HUES64 (cell line): Measurements from ENCODE around the gene COPRS.
"Not testable (repeated sequence)": the region's sequence is repeated elsewhere in the genome, so short reads cannot be mapped to it uniquely, and the experiment has no call there.

ENCODE experiments used
- H3K27ac ChIP-seq: 2 replicates; pipeline ENCODE4 v1.7.0; 2013; ENCODE audit warnings: low read depth, low read length, inconsistent platforms
- H3K27me3 ChIP-seq: 2 replicates; pipeline ENCODE4 v1.6.1; 2013; ENCODE audit warnings: mild to moderate bottlenecking, low read length; ENCODE audit not compliant: insufficient read depth
- H3K36me3 ChIP-seq: 2 replicates; pipeline ENCODE4 v1.6.1; 2013; ENCODE audit warnings: mild to moderate bottlenecking, low read length; ENCODE audit not compliant: insufficient read depth
- H3K4me1 ChIP-seq: 2 replicates; pipeline ENCODE4 v1.6.1; 2013; ENCODE audit warnings: mild to moderate bottlenecking, low read length, moderate library complexity; ENCODE audit not compliant: insufficient read depth
- H3K4me3 ChIP-seq: 2 replicates; pipeline ENCODE4 v1.5.1; 2013; ENCODE audit warnings: mild to moderate bottlenecking, low read length, moderate library complexity
- H3K9ac ChIP-seq: 2 replicates; pipeline ENCODE4 v1.6.1; 2013; ENCODE audit warnings: mild to moderate bottlenecking, low read depth, low read length
- H3K9me3 ChIP-seq: 2 replicates; pipeline ENCODE4 v1.6.1; 2013; ENCODE audit warnings: low read depth, low read length; ENCODE audit not compliant: insufficient read depth
- WGBS: fragments of 150-250, 120-280 bp; methylation state at CpG from one replicate; pipeline ENCODE4 v1.1.7; 2013; ENCODE audit warnings: missing lambda C conversion rate; 5-methylcytosine and 5-hydroxymethylcytosine counted together

COPRS gene

DNA sequence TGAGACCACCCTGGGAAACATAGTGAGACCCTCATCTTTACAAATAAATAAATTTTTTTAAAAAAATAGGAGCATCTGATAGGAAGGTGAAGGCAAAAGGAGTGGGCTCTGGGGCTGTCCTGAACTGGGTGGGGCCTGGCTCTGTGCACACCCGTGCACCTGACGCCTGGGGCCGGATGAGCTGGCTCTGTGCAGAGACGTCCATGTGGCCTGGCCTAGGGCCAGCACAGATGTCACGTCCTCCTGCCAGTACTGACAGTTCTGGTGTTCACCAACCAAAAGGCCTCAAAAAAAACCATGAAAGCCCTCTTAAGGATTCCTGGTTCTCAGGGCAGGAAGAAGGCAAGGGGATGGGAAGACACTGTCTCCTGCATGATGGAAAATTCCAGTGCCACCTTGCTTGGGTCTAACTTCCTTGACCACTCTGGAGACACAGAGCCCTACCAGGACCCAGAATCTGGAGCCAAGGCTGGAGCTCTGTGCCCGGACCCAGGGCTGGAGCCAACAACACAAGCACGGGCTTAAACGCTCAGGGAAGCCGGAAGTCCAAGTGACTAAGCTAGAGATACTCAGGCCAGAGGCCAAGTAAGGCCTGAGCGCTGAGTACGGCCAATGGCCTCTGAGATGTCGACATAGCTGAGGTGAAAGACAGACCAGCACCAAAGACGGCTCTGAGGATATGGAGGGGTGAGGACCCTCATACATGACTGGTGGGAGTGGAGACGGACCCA lies 32.9 kb downstream of the COPRS start:
- WGBS = 91% methylated on average over 14 of the region's 14 CpGs
- H3K4me1 ChIP-seq = no peaks in the 10 kb centered on the region
- no peaks in the 10 kb centered on the region for H3K36me3 ChIP-seq
- no peak overlapping the region for H3K27ac ChIP-seq
- H3K9ac ChIP-seq = no peak overlapping the region
- H3K27me3 ChIP-seq = no peaks in the 10 kb centered on the region
- H3K9me3 ChIP-seq = no peaks in the 10 kb centered on the region
- no peak overlapping the region for H3K4me3 ChIP-seq

DNA sequence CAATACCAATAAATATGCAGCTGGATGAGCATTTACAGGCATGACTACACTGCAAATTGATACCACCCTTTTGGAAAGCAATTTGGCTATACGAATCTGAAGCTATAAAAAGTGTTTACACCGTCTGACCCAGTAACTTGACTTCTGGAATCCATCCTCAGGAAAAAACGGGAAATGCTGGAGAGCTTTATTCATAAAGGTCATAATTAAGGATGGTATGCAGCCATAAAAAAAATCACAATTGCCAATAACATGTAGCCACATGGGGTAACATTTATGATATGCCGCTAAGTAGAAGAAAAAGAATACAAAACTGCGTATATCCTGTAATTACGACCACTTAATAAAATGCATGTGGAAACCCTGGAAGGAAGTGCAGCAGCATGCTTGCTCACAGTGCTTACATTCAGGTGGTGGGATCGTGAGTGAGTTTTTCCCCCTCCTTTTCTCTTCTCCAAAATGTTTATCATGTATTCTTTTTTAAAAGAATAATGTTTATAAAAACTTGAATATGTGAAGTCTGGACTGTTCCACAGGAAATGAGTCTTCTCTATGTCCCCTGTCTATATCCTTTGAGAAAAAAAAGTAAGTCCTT lies 34.2 kb downstream of the COPRS start:
- no peak overlapping the region for H3K4me3 ChIP-seq
- no peaks in the 10 kb centered on the region for H3K4me1 ChIP-seq
- H3K9ac ChIP-seq = no peak overlapping the region
- 94% methylated on average over 7 of the region's 7 CpGs for WGBS
- H3K36me3 ChIP-seq = no peaks in the 10 kb centered on the region
- no peaks in the 10 kb centered on the region for H3K27me3 ChIP-seq
- no peak overlapping the region for H3K27ac ChIP-seq
- H3K9me3 ChIP-seq = no peaks in the 10 kb centered on the region

DNA sequence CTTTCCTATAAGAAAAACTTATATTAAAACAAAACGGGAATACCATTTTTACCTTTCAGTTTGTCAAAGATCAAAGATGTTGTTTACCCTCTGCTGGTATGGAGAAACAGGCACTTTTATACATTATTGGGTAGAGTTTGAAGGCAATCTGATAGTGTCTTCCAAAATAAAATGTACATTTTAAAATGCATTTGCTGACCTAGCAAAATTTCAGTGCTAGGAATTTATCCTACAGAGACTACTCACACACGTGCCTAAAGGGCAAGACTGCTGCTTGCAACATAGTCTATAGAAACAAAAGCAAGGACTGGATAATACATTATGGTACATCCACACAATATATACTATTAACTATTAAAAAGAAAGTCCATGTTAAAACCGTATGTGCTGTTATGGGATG lies 36.0 kb downstream of the COPRS start:
- Histone ChIP-seq H3K4me1 (no peaks in the 10 kb centered on the region), H3K9me3 (no peaks in the 10 kb centered on the region), H3K27ac (no peak overlapping the region), H3K36me3 (no peaks in the 10 kb centered on the region), H3K27me3 (no peaks in the 10 kb centered on the region), H3K4me3 (no peak overlapping the region), H3K9ac (no peak overlapping the region)
- 80% methylated on average over 3 of the region's 3 CpGs for WGBS

DNA sequence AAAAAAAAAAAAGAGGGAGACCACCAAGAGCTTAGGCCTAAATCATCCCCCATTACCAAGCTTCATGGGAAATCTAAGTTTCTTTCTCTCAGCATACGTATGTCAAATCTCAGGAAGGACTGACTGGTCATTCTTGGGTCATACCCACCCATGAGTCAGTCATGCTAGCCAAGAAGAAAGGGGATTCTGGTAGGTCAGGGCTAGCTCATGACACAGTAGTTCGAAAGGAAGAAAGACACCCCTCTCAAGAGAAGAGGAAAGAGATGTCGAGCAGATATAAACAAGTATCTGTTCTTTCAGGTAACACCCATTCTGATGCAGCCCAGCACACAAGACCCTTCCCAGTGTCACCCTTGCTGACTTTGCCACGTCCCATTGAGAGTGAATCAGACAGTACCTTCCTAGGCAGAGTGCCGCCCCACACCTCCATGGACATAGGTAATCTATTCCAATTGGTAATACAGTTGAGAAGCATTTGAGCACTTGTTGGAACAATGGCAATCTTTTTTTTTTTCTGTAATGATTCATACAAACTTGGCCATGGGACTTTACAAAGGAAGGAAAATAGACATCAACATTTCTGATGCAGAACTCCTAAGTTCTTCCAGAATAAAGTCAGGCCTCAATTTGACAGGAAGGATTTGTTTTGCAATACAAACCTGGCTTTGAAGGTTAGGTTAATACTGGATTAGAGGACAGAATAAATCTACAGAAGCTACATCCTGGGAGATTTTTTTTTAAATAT lies 38.2 kb downstream of the COPRS start:
- 90% methylated on average over 5 of the region's 5 CpGs for WGBS
- H3K27ac ChIP-seq = no peak overlapping the region
- no peaks in the 10 kb centered on the region for H3K4me1 ChIP-seq
- no peak overlapping the region for H3K4me3 ChIP-seq
- no peaks in the 10 kb centered on the region for H3K9me3 ChIP-seq
- H3K36me3 ChIP-seq = no peaks in the 10 kb centered on the region
- no peak overlapping the region for H3K9ac ChIP-seq
- H3K27me3 ChIP-seq = no peaks in the 10 kb centered on the region

DNA sequence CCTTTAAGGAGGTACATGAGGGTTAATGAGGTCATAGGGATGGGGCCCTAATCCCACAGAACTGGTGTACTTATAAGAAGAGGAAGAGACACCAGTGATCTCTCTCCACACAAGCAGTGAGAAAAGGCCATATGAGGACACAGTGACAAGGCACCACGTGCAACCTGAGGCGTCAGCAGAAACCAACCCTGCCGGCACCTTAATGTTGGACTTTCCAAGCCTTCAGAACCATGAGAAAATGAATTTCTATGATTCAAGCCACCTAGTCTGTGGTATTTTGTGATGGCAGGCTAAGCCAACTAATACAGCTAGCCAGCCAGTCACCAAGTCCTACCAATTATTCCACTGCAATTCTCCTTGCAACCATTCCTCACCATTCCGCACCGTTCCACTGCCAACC lies 39.5 kb downstream of the COPRS start:
- 94% methylated on average over 5 of the region's 5 CpGs for WGBS
- no peak overlapping the region for H3K27ac ChIP-seq

DNA sequence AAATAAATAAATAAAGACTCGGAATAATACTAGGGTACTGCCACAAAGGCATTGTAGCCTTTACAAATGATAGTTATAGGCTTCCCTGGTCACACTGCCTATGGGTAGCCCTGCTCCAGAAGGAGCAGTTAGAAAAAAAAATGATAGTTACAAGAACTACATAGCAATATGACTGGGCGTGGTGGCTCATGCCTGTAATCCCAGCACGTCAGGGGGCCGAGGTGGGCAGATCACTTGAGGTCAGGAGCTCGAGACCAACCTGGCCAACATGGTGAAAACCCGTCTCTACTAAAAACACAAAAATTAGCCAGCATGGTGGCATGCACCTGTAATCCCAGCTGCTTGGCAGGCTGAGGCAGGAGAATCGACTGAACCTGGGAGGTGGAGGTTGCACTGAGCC lies 40.2 kb downstream of the COPRS start:
- H3K27me3 ChIP-seq, H3K4me3 ChIP-seq, H3K4me1 ChIP-seq, H3K36me3 ChIP-seq, H3K27ac ChIP-seq, H3K9me3 ChIP-seq, H3K9ac ChIP-seq: not testable (repeated sequence)
- WGBS = 94% methylated on average over 7 of the region's 7 CpGs

More for the DNA sequence above, 39.5 kb downstream of the COPRS start:
- Histone ChIP-seq H3K4me3 (no peak overlapping the region), H3K36me3 (no peaks in the 10 kb centered on the region), H3K27me3 (no peaks in the 10 kb centered on the region), H3K4me1 (no peaks in the 10 kb centered on the region), H3K9me3 (no peaks in the 10 kb centered on the region), H3K9ac (no peak overlapping the region)

DNA sequence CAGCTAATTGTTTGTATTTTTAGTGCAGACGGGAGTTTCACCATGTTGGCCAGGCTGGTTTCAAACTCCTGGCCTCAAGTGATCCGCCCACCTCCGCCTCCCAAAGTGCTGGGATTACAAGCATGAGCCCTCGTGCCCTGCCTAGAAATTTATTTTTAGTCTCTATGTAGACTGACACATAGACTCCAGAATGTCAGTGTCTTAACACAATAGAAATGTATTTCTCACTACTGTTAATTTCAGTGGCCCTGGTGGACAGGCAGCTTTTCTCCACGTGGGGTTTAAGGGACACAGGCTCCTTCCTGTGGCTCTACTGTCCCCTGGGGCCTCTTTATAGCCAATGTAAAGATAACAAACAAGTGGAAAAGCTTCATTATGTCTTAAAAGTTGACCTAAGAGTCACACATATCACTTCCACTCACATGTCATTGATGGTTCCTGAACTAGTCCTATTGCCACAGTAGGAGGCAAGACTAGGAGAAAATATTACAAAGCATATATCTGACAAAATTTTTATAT lies 43.8 kb downstream of the COPRS start:
- Histone ChIP-seq H3K4me3 (no peak overlapping the region), H3K27ac (no peak overlapping the region), H3K27me3 (no peaks in the 10 kb centered on the region), H3K36me3 (no peaks in the 10 kb centered on the region), H3K9me3 (no peaks in the 10 kb centered on the region), H3K4me1 (no peaks in the 10 kb centered on the region), H3K9ac (no peak overlapping the region)
- 80% methylated on average over 5 of the region's 5 CpGs for WGBS

DNA sequence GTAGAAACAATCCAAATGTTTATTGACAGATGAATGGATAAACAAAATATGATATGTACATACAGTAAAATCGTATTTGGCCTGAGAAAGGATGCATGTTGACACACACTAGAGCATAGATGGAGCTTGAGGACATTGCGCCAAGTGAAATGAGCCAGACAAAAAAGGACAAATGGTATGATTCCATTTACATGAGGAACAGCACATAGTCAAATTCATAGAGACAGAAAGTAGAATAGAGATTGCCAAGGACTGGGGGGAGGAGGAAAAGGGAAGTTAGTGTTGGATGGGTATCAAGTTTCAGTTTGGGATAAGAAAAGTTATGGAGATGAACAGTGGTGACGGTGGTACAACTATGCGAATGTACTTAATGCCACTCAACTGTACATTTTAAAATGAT lies 47.9 kb downstream of the COPRS start:
- Histone ChIP-seq H3K27me3 (no peaks in the 10 kb centered on the region), H3K9ac (no peak overlapping the region), H3K9me3 (no peaks in the 10 kb centered on the region), H3K27ac (no peak overlapping the region), H3K4me1 (no peaks in the 10 kb centered on the region), H3K4me3 (no peak overlapping the region), H3K36me3 (no peaks in the 10 kb centered on the region)
- whole genome bisulfite sequencing = 98% methylated on average over 4 of the region's 4 CpGs

DNA sequence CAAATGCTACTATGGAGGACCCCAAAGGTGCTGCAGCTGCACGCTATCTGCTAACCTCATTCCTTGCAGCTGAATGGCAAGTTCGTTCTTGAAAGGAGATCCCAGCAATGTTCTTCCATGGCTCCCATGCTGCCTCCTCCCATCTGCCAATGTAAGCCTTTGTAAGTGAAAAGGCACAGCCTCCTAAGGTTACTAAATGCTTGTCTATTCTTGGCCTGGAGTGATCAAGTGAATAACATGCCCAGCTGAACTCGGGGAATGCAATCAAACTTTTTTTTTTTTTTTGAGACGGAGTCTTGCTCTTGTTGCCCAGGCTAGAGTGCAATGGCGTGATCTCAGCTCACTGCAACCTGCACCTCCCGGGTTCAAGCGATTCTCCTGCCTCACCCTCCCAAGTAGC lies 49.2 kb downstream of the COPRS start:
- H3K27ac ChIP-seq, H3K27me3 ChIP-seq, H3K4me1 ChIP-seq, H3K4me3 ChIP-seq, H3K36me3 ChIP-seq, H3K9me3 ChIP-seq, H3K9ac ChIP-seq: not testable (repeated sequence)
- 94% methylated on average over 7 of the region's 7 CpGs for WGBS

DNA sequence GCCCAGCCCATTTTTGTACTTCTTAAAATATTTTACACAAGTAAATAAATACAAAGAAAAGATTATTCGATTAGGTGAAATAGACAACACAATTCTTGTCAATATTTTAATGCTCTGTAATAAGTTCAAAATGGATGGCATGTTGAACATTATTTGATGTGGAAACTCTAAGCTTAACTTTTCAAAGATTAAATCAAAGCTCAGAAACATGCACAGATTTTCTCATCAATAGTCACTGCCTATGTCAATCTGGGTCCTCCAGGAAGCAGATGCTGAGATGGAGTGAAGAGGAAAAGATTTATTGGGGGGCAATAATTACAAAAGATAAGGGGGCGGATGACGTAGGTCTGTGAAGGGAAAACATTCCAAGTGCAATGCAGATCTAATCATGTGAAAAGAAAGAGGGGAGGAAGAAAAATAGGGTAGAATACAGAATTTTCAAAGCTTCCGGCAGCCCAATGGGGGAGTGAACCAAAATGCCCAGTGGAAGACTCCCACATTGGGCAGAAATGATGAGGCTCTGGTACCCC lies 50.5 kb downstream of the COPRS start:
- no peaks in the 10 kb centered on the region for H3K36me3 ChIP-seq
- no peaks in the 10 kb centered on the region for H3K4me1 ChIP-seq
- WGBS = 95% methylated on average over 3 of the region's 4 CpGs
- H3K4me3 ChIP-seq = no peak overlapping the region
- H3K27ac ChIP-seq = no peak overlapping the region
- no peak overlapping the region for H3K9ac ChIP-seq
- H3K27me3 ChIP-seq = no peaks in the 10 kb centered on the region
- no peaks in the 10 kb centered on the region for H3K9me3 ChIP-seq

DNA sequence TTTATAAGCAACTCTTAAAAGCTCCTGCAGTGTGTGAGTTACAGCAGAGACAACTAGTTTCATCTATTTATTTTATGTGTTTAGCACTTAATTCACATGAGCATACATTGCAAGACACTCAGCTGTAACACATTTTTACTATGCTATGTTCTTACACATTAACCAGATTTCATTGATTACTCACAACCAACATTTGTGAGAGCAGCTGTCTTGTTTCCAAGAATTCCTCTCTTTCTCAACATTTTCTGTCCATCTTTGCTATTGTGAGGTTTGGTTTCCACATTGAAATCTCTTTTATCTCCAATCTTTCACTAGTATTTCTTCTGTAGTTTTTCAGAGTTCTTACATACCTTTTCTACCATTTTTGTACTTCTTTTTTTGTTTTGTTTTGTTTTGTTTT lies 51.2 kb downstream of the COPRS start:
- Histone ChIP-seq H3K4me3 (no peak overlapping the region), H3K36me3 (no peaks in the 10 kb centered on the region), H3K4me1 (no peaks in the 10 kb centered on the region), H3K9me3 (no peaks in the 10 kb centered on the region), H3K27ac (no peak overlapping the region), H3K9ac (no peak overlapping the region), H3K27me3 (no peaks in the 10 kb centered on the region)
